HCT116 (cell line): Measurements from ENCODE around the gene CPEB3. TPM values are rescaled to one million over a fixed set of nuclear protein-coding genes. Genes with fewer than 3 reads are reported as not detected.

ENCODE experiments used
- ATAC-seq: fragments of 200-7000 bp; cut with Tn5 transposase; 2 replicates; pipeline ENCODE4 v1.9.1; 2020; ENCODE audit warnings: mild to moderate bottlenecking, moderate library complexity
- BruUV-seq: library from RNA; stranded (reverse); fragments of 400-500 nt; replicated peaks from 2 replicates; lab custom pipeline; 2021; lab: Mats Ljungman, UMichigan
- CTCF ChIA-PET: fragments of 300-600 bp; sonication (Branson Sonifier 250); formaldehyde crosslinking; loops from one replicate; lab custom pipeline; 2021; ENCODE audit warnings: antibody characterized with exemption; lab: Charles Lee
- POLR2A ChIA-PET: fragments of 300-600, 350-600 bp; sonication (Branson Sonifier 250); formaldehyde crosslinking; loops from one replicate; lab custom pipeline; 2021; ENCODE audit warnings: antibody characterized with exemption; lab: Charles Lee
- RAD21 ChIA-PET, 2 experiments: fragments of 300-600 bp; sonication (Branson Sonifier 250); formaldehyde crosslinking; loops; one replicate each; lab custom pipeline; 2023; ENCODE audit warnings: low total read pairs in 2 of 2; ENCODE audit not compliant: uncharacterized antibody in 2 of 2, unreplicated experiment in 2 of 2, low non-redundant PET in 1 of 2; lab: Charles Lee
- DNase-seq: peaks from one replicate; pipeline ENCODE4 v3.0.0-alpha.2; 2010; ENCODE audit warnings: low read depth, low spot score
- H2AFZ ChIP-seq: fragments of 200-600 bp; shearing (Covaris generic), sonication (generic); 2 replicates; pipeline ENCODE4 v1.6.1; 2017; ENCODE audit warnings: low read depth, mixed run types, mixed read lengths, antibody characterized with exemption, low read length; ENCODE audit not compliant: poor library complexity, severe bottlenecking
- H3K27ac ChIP-seq: 2 replicates; pipeline ENCODE4 v1.5.1; 2012; ENCODE audit warnings: low read depth, low read length
- H3K27me3 ChIP-seq: fragments of 200-600 bp; sonication (generic); 2 replicates; pipeline ENCODE4 v1.6.1; 2016; ENCODE audit warnings: mixed run types, low read length, mixed read lengths; ENCODE audit not compliant: insufficient read depth
- H3K36me3 ChIP-seq, 2 experiments: fragments of 200-500 bp in 1 of 2; fragments of 200-600 bp in 1 of 2; sonication (Bioruptor generic) in 1 of 2; sonication (generic) in 1 of 2; 2 replicates each; pipeline versions ENCODE4 v1.5.1 to v1.6.1; 2014 to 2016; ENCODE audit warnings: low read length in 2 of 2, inconsistent platforms in 1 of 2, mixed read lengths in 1 of 2, mixed run types in 1 of 2; ENCODE audit not compliant: insufficient read depth in 2 of 2, control insufficient read depth in 1 of 2
- H3K4me1 ChIP-seq, 2 experiments: fragments of 200-600 bp in 1 of 2; sonication (generic) in 1 of 2; 2 replicates each; pipeline versions ENCODE4 v1.5.1 to v1.6.1; 2012 to 2017; ENCODE audit warnings: low read length in 2 of 2, inconsistent platforms in 1 of 2, mild to moderate bottlenecking in 1 of 2, mixed read lengths in 1 of 2, mixed run types in 1 of 2, moderate library complexity in 1 of 2; ENCODE audit not compliant: insufficient read depth in 2 of 2, control insufficient read depth in 1 of 2
- H3K4me2 ChIP-seq: fragments of 200-600 bp; sonication (generic); 2 replicates; pipeline ENCODE4 v1.6.1; 2017; ENCODE audit warnings: mixed run types, low read length, mixed read lengths
- H3K4me3 ChIP-seq, 2 experiments: fragments of 200-600 bp in 1 of 2; sonication (generic) in 1 of 2; replicated peaks in 1 of 2; 2 replicates each; pipeline ENCODE4 v1.5.1; 2011 to 2016; ENCODE audit warnings: low read length in 2 of 2, control low read depth in 1 of 2, low read depth in 1 of 2, mild to moderate bottlenecking in 1 of 2, mixed read lengths in 1 of 2, mixed run types in 1 of 2
- H3K79me2 ChIP-seq: fragments of 200-600 bp; sonication (generic); 2 replicates; pipeline ENCODE4 v1.6.1; 2017; ENCODE audit warnings: mild to moderate bottlenecking, mixed run types, low read length, moderate library complexity, mixed read lengths; ENCODE audit not compliant: insufficient read depth
- H3K9ac ChIP-seq: fragments of 200-600 bp; sonication (generic); 2 replicates; pipeline ENCODE4 v1.6.1; 2016; ENCODE audit warnings: low read length, mixed read lengths
- H3K9me2 ChIP-seq: fragments of 200-600 bp; sonication (generic), shearing (Covaris generic); 2 replicates; pipeline ENCODE4 v1.6.1; 2017; ENCODE audit warnings: mixed run types, mild to moderate bottlenecking, moderate library complexity; ENCODE audit not compliant: insufficient read depth
- H3K9me3 ChIP-seq, 2 experiments: fragments of 200-500 bp in 1 of 2; fragments of 200-600 bp in 1 of 2; sonication (Bioruptor generic) in 1 of 2; sonication (generic) in 1 of 2; 2 replicates each; pipeline ENCODE4 v1.6.1; 2014 to 2017; ENCODE audit warnings: low read length in 2 of 2, mixed read lengths in 2 of 2, inconsistent platforms in 1 of 2, low read depth in 1 of 2, mild to moderate bottlenecking in 1 of 2, mixed run types in 1 of 2, moderate library complexity in 1 of 2; ENCODE audit not compliant: control insufficient read depth in 1 of 2, insufficient read depth in 1 of 2
- H4K20me1 ChIP-seq: fragments of 200-600 bp; sonication (generic), shearing (Covaris generic); 2 replicates; pipeline ENCODE4 v1.6.1; 2017; ENCODE audit warnings: mixed run types, mild to moderate bottlenecking, moderate library complexity; ENCODE audit not compliant: insufficient read depth
- CEBPB ChIP-seq: IDR thresholded peaks from 2 replicates; pipeline ENCODE4 v1.6.1; 2012; ENCODE audit warnings: low read depth
- EZH2 ChIP-seq: fragments of 200-600 bp; sonication (generic); IDR thresholded peaks from 2 replicates; pipeline ENCODE4 v1.6.1; 2017; ENCODE audit warnings: antibody characterized with exemption, mixed run types
- EZH2phosphoT487 ChIP-seq: fragments of 200-600 bp; IDR thresholded peaks from 2 replicates; pipeline ENCODE4 v1.6.1; 2018; ENCODE audit warnings: antibody characterized with exemption, borderline replicate concordance
- JUND ChIP-seq: IDR thresholded peaks from 2 replicates; pipeline ENCODE4 v1.6.1; 2012
- POLR2AphosphoS5 ChIP-seq: IDR thresholded peaks from 2 replicates; pipeline ENCODE4 v1.6.1; 2011; ENCODE audit warnings: mild to moderate bottlenecking, low read depth, low read length, moderate library complexity
- SIN3A ChIP-seq: IDR thresholded peaks from 2 replicates; pipeline ENCODE4 v1.6.1; 2012; ENCODE audit warnings: low read depth
- SP1 ChIP-seq: IDR thresholded peaks from 2 replicates; pipeline ENCODE4 v1.6.1; 2012; ENCODE audit warnings: low read depth
- TCF7L2 ChIP-seq: IDR thresholded peaks from 2 replicates; pipeline ENCODE4 v1.7.0; 2011; ENCODE audit warnings: borderline replicate concordance, inconsistent platforms; ENCODE audit not compliant: insufficient read depth, insufficient read length; ENCODE audit errors: extremely low read depth
- YY1 ChIP-seq: IDR thresholded peaks from 2 replicates; pipeline ENCODE4 v1.6.1; 2011; ENCODE audit warnings: low read length, low read depth, moderate library complexity, mild to moderate bottlenecking; ENCODE audit not compliant: insufficient replicate concordance; ENCODE audit errors: extremely low read depth
- intact Hi-C: fragments of 100-400 bp; cut with micrococcal nuclease; formaldehyde crosslinking; loops from 2 replicates; pipeline ENCODE4 v1.10.0; 2022
- total RNA-seq: library from RNA; stranded (reverse); gene quantifications from one replicate; pipeline ENCODE4 v1.2.1, GENCODE V29; 2021; ENCODE audit not compliant: unreplicated experiment
- TF ChIP-seq, protein P1 (sequence below), 3 experiments: fragments of 200-600 bp in 1 of 3; sonication (generic) in 1 of 3; IDR thresholded peaks in 2 of 3; conservative IDR thresholded peaks in 1 of 3; 2 replicates each; pipeline ENCODE4 v1.5.1; 2012 to 2017; ENCODE audit warnings: low read depth in 2 of 3, low read length in 2 of 3, antibody characterized with exemption in 1 of 3, borderline replicate concordance in 1 of 3, control low read depth in 1 of 3, mild to moderate bottlenecking in 1 of 3, mixed read lengths in 1 of 3, mixed run types in 1 of 3, moderate library complexity in 1 of 3; ENCODE audit not compliant: insufficient read depth in 1 of 3
- TF ChIP-seq, protein P2 (sequence below): IDR thresholded peaks from 2 replicates; pipeline ENCODE4 v1.6.1; 2012

CPEB3 gene
- total RNA-seq, 1 experiment from 2014 or later: 3.0 TPM

DNA sequence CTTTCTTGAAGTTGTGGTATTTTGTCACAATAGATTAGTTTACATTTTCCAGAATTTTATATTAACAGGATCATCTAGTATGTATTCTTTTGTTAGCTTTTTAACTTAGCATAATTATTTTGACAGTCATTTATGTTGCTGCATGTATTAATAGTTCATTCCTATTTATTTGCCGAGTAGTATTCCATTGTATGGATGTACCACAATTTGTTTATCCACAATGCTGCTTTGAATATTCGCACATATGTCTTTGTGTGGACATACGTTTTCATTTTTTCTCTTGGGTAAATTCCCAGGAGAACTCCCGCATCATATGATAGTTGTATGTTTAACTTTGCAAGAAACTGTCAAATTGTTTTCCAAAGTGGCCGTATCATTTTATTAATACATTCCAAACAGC is 115.7 kb downstream of the CPEB3 start:
- no peaks in the 10 kb centered on the region for H3K9me2 ChIP-seq
- H3K4me1 ChIP-seq: no peaks in the 10 kb centered on the region
- no peaks in the 10 kb centered on the region for H3K27me3 ChIP-seq
- no peak overlapping the region for H3K4me3 ChIP-seq
- H3K9ac ChIP-seq: no peak overlapping the region
- no peak for TF ChIP-seq EZH2phosphoT487
- TF ChIP-seq EZH2: no peak
- no peak for TF ChIP-seq JUND
- TF ChIP-seq SIN3A: no peak
- no peak for TF ChIP-seq SP1
- no peak for TF ChIP-seq CEBPB
- no peak for TF ChIP-seq YY1
- no peak for TF ChIP-seq POLR2AphosphoS5
- TF ChIP-seq TCF7L2: no peak
- TF ChIP-seq, protein P1, sequence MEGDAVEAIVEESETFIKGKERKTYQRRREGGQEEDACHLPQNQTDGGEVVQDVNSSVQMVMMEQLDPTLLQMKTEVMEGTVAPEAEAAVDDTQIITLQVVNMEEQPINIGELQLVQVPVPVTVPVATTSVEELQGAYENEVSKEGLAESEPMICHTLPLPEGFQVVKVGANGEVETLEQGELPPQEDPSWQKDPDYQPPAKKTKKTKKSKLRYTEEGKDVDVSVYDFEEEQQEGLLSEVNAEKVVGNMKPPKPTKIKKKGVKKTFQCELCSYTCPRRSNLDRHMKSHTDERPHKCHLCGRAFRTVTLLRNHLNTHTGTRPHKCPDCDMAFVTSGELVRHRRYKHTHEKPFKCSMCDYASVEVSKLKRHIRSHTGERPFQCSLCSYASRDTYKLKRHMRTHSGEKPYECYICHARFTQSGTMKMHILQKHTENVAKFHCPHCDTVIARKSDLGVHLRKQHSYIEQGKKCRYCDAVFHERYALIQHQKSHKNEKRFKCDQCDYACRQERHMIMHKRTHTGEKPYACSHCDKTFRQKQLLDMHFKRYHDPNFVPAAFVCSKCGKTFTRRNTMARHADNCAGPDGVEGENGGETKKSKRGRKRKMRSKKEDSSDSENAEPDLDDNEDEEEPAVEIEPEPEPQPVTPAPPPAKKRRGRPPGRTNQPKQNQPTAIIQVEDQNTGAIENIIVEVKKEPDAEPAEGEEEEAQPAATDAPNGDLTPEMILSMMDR (IDR thresholded peaks at IDR 0.05 in 2 of 3, conservative IDR thresholded peaks at IDR 0.05 in 1 of 3; ENCODE audit: borderline replicate concordance in 1 of 3, insufficient read depth in 1 of 3, low read depth in 2 of 3, low read length in 2 of 3): no peak
- TF ChIP-seq, protein P2, sequence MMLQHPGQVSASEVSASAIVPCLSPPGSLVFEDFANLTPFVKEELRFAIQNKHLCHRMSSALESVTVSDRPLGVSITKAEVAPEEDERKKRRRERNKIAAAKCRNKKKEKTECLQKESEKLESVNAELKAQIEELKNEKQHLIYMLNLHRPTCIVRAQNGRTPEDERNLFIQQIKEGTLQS: no peak
- intact Hi-C loops: no loop called here
- H4K20me1 ChIP-seq: no peaks in the 10 kb centered on the region
- no peak overlapping the region for H2AFZ ChIP-seq
- POLR2A ChIA-PET: no interaction called here
- no peak for ATAC-seq
- RAD21 ChIA-PET: no interaction called here
- no peaks in the 10 kb centered on the region for H3K79me2 ChIP-seq
- H3K9me3 ChIP-seq: no peaks in the 10 kb centered on the region
- BruUV-seq: no TSS peak
- CTCF ChIA-PET: no interaction called here
- no peak for DNase-seq
- H3K4me2 ChIP-seq: no peak overlapping the region
- no peaks in the 10 kb centered on the region for H3K36me3 ChIP-seq
- H3K27ac ChIP-seq: no peak overlapping the region
